DOHH2 (cell line): ENCODE data around the gene CCDC169.

Source experiments
- H3F3A ChIP-seq: fragments of 200-600 bp; sonication (generic), shearing (Covaris generic); 2 replicates; pipeline ENCODE4 v1.6.0; 2016; ENCODE audit warnings: antibody characterized with exemption, mild to moderate bottlenecking; ENCODE audit not compliant: control insufficient read depth, insufficient read depth
- H3K27ac ChIP-seq: fragments of 200-600 bp; sonication (generic); 2 replicates; pipeline ENCODE4 v1.5.1; 2014; ENCODE audit warnings: low read depth, mild to moderate bottlenecking, low read length, moderate library complexity
- H3K27me3 ChIP-seq: fragments of 200-600 bp; sonication (generic); 2 replicates; pipeline ENCODE4 v1.6.1; 2014; ENCODE audit warnings: mild to moderate bottlenecking, low read length, mixed read lengths; ENCODE audit not compliant: control insufficient read depth
- H3K36me3 ChIP-seq: fragments of 200-600 bp; sonication (generic); 2 replicates; pipeline ENCODE4 v1.6.1; 2014; ENCODE audit warnings: mild to moderate bottlenecking, low read length, moderate library complexity, mixed read lengths; ENCODE audit not compliant: control insufficient read depth
- H3K4me1 ChIP-seq: fragments of 200-600 bp; sonication (generic); 2 replicates; pipeline ENCODE4 v1.6.1; 2014; ENCODE audit warnings: mild to moderate bottlenecking, low read length, mixed read lengths; ENCODE audit not compliant: control insufficient read depth
- H3K4me2 ChIP-seq: fragments of 200-600 bp; sonication (generic); 2 replicates; pipeline ENCODE4 v1.6.0; 2014; ENCODE audit warnings: mild to moderate bottlenecking, low read length, moderate library complexity
- H3K4me3 ChIP-seq: fragments of 200-600 bp; sonication (generic); 2 replicates; pipeline ENCODE4 v1.5.1; 2014; ENCODE audit warnings: mild to moderate bottlenecking, low read length, mixed read lengths
- H3K79me2 ChIP-seq: fragments of 200-600 bp; sonication (generic); 2 replicates; pipeline ENCODE4 v1.6.1; 2014; ENCODE audit warnings: mild to moderate bottlenecking, low read length, mixed read lengths; ENCODE audit not compliant: control insufficient read depth
- H3K9me2 ChIP-seq: fragments of 200-600 bp; sonication (generic); replicated peaks from 2 replicates; pipeline ENCODE4 v1.6.1; 2014; ENCODE audit warnings: mild to moderate bottlenecking, low read length, mixed read lengths; ENCODE audit not compliant: control insufficient read depth
- H3K9me3 ChIP-seq: fragments of 200-600 bp; sonication (generic); 2 replicates; pipeline ENCODE4 v1.6.1; 2014; ENCODE audit warnings: antibody characterized with exemption, low read length, mixed read lengths; ENCODE audit not compliant: control insufficient read depth, insufficient read depth
- H4K20me1 ChIP-seq: fragments of 200-600 bp; sonication (generic); 2 replicates; pipeline ENCODE4 v1.6.0; 2014; ENCODE audit warnings: low read depth, mild to moderate bottlenecking, antibody characterized with exemption, low read length, moderate library complexity; ENCODE audit not compliant: control insufficient read depth, insufficient read depth
- CTCF ChIP-seq: fragments of 200-600 bp; sonication (generic); IDR thresholded peaks from one replicate; pipeline ENCODE4 v1.5.1; 2014; ENCODE audit warnings: antibody characterized with exemption, mild to moderate bottlenecking, low read depth, low read length; ENCODE audit not compliant: poor library complexity, severe bottlenecking
- EZH2phosphoT487 ChIP-seq: fragments of 200-600 bp; sonication (generic); IDR thresholded peaks from 2 replicates; pipeline ENCODE4 v1.6.1; 2017; ENCODE audit warnings: borderline replicate concordance, mild to moderate bottlenecking, antibody characterized with exemption, low read length, moderate library complexity, mixed read lengths

CCDC169 gene

GRCh38 chr13:36190771-36191170, 106.8 kb downstream of the CCDC169 start:
- H3K4me1 ChIP-seq, result no peaks in the 10 kb centered on the region
- H3K27ac ChIP-seq, result no peak overlapping the region
- H3K4me3 ChIP-seq, result no peak overlapping the region
- no peak overlapping the region for H3K4me2 ChIP-seq
- H4K20me1 ChIP-seq, result no peaks in the 10 kb centered on the region
- H3K36me3 ChIP-seq, result no peaks in the 10 kb centered on the region
- H3F3A ChIP-seq, result no peaks in the 10 kb centered on the region
- H3K9me3 ChIP-seq, result no peaks in the 10 kb centered on the region
- no peaks in the 10 kb centered on the region for H3K9me2 ChIP-seq
- no peaks in the 10 kb centered on the region for H3K79me2 ChIP-seq
- no peaks in the 10 kb centered on the region for H3K27me3 ChIP-seq
- TF ChIP-seq EZH2phosphoT487, result no peak
- no peak for TF ChIP-seq CTCF

- Histone ChIP-seq H3K27ac (no peak overlapping the region), H3K27me3 (no peaks in the 10 kb centered on the region), H3K36me3 (no peaks in the 10 kb centered on the region), H3K4me2 (no peak overlapping the region), H3K9me3 (no peaks in the 10 kb centered on the region), H3K4me3 (no peak overlapping the region), H3K79me2 (no peaks in the 10 kb centered on the region), H3K9me2 (no peaks in the 10 kb centered on the region), H3F3A (no peaks in the 10 kb centered on the region), H3K4me1 (no peaks in the 10 kb centered on the region), H4K20me1 (no peaks in the 10 kb centered on the region)
- no peak for TF ChIP-seq CTCF
- TF ChIP-seq EZH2phosphoT487, result no peak
These were observed 109.2 kb downstream of the CCDC169 start for GRCh38 chr13:36188441-36188840.

GRCh38 chr13:36183901-36184300, 113.7 kb downstream of the CCDC169 start:
- Histone ChIP-seq H3K4me3 (no peak overlapping the region), H3K4me2 (no peak overlapping the region), H3K27ac (no peak overlapping the region), H3K9me2 (no peaks in the 10 kb centered on the region), H3K9me3 (peaks cover 2% of the 10 kb centered on the region; the same call in 1 of the 2 replicates), H3K36me3 (no peaks in the 10 kb centered on the region), H3K79me2 (no peaks in the 10 kb centered on the region), H3F3A (no peaks in the 10 kb centered on the region), H3K27me3 (no peaks in the 10 kb centered on the region), H4K20me1 (no peaks in the 10 kb centered on the region), H3K4me1 (no peaks in the 10 kb centered on the region)
- TF ChIP-seq CTCF (no peak), EZH2phosphoT487 (no peak)
